ENCODE data around the gene LCLAT1.
"Not testable (repeated sequence)": the region's sequence is repeated elsewhere in the genome, so short reads cannot be mapped to it uniquely, and the experiment has no call there.

LCLAT1 gene

DNA sequence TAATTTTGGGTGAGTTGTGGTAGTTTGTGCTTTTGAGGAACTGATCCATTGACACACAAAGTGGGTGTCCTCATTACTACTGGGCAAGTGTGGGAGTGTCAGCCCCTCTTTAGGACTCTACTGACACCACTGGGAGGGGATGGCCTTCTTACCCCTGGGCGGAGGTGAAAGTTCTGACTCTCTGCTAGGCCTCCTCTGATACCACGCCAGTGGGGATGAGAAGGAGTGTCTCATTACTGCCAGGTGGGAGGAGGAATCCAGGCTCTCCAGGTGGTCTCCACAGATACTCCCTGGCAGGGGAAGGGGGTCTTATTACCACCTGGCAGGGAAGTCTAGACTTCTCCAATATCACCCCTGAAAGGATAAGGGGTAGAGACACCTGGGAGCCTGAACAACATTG, 9.1 kb downstream of the LCLAT1 start:
- no peak for DNase-seq

DNA sequence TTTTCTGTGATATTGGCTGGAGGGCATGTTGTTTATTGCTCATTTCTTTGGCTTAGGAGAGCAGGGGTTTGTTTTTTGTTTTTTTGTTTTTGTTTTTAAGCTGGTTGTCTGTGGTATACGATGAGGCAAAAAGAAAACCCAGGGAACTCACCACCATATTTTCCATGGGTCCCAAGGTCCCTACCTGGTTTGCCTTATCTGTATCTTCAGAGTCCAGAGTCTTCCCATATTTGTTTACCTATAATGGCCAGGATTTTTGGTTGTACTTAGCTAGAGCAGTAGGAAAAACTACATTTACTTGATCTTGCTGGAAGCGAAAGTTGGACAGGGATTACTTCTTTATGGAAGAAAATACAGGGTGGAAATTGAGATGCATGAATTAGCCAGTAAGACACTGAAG, 9.5 kb downstream of the LCLAT1 start:
- DNase-seq: no peak

DNA sequence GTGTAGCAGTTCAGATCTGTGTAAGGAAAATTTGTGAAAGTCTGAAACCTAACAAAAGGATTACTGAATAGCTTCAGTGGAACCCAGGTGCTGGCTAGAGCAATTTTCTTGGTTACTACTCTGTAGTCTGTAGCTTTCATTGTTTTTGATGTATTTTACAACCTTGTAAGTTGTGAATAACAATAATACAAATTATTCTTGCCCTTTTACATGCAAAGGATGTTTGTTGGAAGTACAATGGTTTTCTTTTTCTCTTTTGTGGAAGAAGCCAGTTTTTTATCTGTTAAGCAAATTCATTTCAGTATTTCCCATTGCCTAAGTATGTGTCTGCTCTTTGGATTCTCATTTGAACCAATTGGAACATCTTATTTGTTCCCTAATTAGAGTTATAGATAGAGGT, 10.2 kb downstream of the LCLAT1 start:
- DNase-seq: no peak

GRCh38 chr2:30459140-30459539, 12.1 kb downstream of the LCLAT1 start:
- no peak for DNase-seq

DNA sequence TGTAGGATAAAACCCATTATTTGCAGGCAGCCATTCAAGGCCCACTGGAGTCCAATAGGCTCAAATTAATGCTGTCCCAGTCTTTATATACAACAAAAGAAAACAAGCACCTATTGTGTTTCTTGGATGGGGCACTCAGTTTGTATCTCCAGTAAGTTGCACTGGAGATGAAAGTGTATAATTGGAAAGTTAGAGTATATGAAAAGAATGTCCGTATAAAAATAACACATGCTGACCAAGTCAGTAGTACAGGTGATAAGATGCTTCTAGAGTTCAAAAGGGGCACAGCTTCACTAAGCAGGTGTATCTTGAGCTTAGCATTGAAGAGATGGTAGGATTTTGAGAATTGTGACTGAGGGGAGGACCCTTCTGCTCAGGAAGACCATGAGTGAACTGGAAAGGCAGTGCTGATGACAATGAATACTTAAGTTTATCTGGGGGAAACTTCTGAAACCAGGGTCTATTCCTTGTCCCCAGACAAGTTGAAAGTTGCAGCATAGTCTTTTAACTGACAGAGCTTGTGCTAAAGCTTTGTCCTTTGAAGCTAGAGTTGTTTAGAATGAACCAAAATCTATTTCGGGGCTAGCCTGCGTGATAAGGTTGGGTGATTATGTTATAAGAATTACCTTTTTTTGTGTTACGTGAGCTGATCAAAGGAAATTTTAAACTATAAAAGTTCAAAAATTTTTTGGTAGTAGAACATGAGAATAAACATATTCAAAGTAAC, 15.2 kb downstream of the LCLAT1 start:
- no peak for DNase-seq

GRCh38 chr2:30463535-30463934, 16.5 kb downstream of the LCLAT1 start:
- no peak for DNase-seq

DNA sequence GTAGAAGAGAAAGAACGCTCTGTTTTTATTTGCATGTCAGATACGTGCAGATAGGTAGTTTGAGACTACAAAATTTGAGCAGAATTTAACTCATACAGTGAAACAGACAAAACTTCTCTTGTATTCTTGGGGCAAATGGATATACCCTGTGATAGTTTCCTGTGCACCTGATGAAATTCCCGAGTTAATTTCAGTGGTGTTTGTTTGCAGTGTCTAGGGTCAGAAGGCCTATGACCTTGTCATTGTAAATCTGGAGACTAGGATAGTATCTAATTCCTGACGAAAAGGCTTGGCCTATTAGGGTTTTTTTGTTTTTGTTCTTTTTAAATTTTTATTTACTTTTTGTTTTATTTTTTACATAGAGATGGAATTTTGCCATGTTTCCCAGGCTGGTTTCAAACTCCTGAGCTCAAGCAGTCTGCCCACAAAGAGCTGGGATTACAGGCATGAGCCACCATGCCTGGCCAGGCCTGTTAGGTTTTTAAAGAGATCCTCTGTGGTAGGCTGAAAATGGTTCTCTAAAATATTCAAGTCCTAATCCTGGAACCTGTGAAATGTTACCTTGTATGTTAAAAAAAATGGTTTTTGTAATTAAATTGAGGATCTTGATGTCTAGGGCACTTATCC, 17.6 kb downstream of the LCLAT1 start:
- DNase-seq: no peak

- DNase-seq: no peak
These were observed 18.1 kb downstream of the LCLAT1 start for GRCh38 chr2:30465171-30465545.

- no peak for DNase-seq
These were observed 19.2 kb downstream of the LCLAT1 start for GRCh38 chr2:30466216-30466615.

GRCh38 chr2:30467062-30467826, 20.2 kb downstream of the LCLAT1 start:
- not testable (repeated sequence) for DNase-seq

GRCh38 chr2:30470426-30470825, 23.4 kb downstream of the LCLAT1 start:
- DNase-seq: no peak

GRCh38 chr2:30472326-30472725, 25.3 kb downstream of the LCLAT1 start:
- DNase-seq: no peak

- DNase-seq: no peak
These were observed 28.5 kb downstream of the LCLAT1 start for GRCh38 chr2:30475542-30475941.

- DNase-seq: no peak
These were observed 29.6 kb downstream of the LCLAT1 start for GRCh38 chr2:30476636-30477035.

- no peak for DNase-seq
These were observed 33.8 kb downstream of the LCLAT1 start for GRCh38 chr2:30480703-30481322.

- DNase-seq: no peak
These were observed 34.3 kb downstream of the LCLAT1 start for GRCh38 chr2:30481323-30481800.

GRCh38 chr2:30482011-30482410, 35.0 kb downstream of the LCLAT1 start:
- no peak for DNase-seq

- no peak for DNase-seq
These were observed 37.1 kb downstream of the LCLAT1 start for GRCh38 chr2:30484145-30484544.

- no peak for DNase-seq
These were observed 37.9 kb downstream of the LCLAT1 start for GRCh38 chr2:30484995-30485394.

DNA sequence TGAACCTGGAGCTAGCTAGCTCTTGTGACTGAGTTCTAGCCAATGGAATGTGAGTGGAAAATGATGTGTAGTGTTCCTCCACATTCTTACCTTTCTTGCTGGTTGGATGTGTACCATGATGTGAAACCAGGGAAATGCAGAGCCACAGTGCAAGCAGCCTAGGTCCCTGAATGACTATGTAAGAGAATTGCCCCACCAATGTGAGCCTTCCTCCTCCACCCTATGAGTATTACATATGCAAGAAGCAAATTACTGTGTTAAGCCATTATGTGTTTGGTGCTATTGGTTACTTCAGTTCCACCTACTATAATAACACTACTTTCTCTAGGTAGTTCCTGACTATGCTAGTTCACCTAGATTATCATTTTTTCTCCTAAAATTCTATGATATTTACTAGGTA, 39.6 kb downstream of the LCLAT1 start:
- DNase-seq: no peak

DNA sequence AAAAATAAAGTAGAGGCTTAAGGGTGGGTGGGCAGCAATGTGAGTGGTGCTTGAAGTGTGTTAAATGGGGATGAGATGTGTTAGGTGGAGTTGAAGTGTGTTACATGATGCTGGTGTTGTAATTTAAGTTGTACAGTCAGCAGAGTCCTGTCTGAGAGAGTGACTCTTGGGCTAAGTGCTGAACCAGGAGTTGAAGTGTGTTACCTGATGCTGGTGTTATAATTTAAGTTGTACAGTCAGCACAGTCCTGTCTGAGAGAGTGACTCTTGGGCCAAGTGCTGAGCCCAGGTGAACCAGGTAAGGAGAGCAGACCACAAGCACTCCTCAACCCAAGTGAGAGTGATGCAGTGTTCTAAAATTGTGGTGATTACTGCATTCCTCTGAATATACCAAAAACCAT, 40.6 kb downstream of the LCLAT1 start:
- no peak for DNase-seq

GRCh38 chr2:30488012-30488659, 41.1 kb downstream of the LCLAT1 start:
- no peak for DNase-seq

DNA sequence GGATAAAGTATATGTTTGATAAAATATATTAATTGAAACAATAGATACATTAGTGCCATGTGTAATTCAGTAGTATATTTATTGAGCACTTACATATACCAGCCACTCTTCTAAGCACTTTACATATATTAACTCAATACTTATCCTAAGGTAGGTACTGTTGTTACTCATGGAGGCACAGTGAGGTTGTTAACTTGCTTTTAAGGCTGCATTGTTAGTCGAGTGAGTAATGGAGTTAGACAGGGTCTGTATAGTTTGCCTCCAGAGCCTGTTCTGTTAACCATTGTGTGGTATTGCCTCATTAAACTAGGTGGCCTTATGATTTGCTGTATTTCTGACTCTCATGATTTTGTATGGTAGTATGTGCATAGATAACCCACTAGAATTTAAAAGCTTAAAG, 44.2 kb downstream of the LCLAT1 start:
- DNase-seq: no peak

Measured in activated CD4-positive, alpha-beta T cell treated with anti-CD3 and anti-CD28 coated beads for 1 hour (primary cell).